Measurements from ENCODE around the gene PCNX2. TPM values are rescaled to one million over a fixed set of nuclear protein-coding genes. Genes with fewer than 3 reads are reported as not detected.

The PCNX2 gene
- total and polyA plus RNA-seq, 7 donors, result 1.8 to 13.8 (median 5.1) TPM

DNA sequence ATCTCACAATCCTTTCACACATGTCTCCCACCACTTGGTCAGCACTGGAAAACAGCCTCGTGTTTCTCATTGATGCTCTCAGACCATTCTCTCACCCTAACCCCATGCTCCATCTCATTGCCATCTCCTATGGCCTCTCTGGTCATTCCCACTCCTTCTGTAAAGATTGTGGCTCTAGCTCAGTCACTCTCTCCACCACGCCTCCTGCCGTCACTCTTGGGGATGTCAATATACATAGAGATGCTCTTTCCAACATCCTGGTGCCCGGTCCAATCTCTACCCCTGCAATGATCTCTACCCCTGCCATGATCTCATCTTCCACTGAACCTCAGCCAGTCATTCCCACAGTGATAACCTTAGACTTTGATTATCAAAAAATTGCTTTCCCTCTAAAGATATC, 255.0 kb downstream of the PCNX2 start:
- Histone ChIP-seq H3K27ac (no peak overlapping the region), H3K4me3 (no peak overlapping the region), H3K4me1 (no peaks in the 10 kb centered on the region), H3K36me3 (no peaks in the 10 kb centered on the region), H3K9me3 (no peaks in the 10 kb centered on the region), H3K27me3 (no peaks in the 10 kb centered on the region)
- TF ChIP-seq EP300 (IDR thresholded peaks at IDR 0.05) (no peak), POLR2A (IDR thresholded peaks at IDR 0.05) (no peak), POLR2AphosphoS5 (IDR thresholded peaks at IDR 0.05) (no peak), CTCF (IDR thresholded peaks at IDR 0.05) (no peak)
- no peak for DNase-seq
- WGBS, 2 donors, result 96 to 98% methylated on average over 4 of the region's 4 CpGs
- intact Hi-C loops (cut with DNase I), result no loop called here

DNA sequence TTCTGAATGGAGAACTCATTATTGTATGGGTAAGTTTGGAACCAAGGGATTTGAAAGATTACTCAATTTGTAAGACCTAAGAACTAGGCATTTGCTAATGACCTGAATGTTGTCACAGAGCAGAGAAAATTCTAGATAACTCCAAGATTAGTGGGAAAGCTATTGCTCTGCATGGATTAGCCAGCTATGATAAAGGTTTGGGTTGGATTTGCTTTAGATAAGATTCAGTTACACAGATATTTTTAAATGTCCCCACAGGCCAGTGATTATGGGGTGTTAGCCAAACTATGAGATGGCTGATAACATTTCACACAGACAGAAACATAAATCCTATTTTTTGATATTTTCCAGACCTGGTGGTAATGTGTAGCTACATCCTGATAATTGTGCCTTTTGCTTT, 256.9 kb downstream of the PCNX2 start:
- no peaks in the 10 kb centered on the region for H3K27me3 ChIP-seq
- H3K4me1 ChIP-seq, result no peaks in the 10 kb centered on the region
- TF ChIP-seq EP300 (IDR thresholded peaks at IDR 0.05), result no peak
- TF ChIP-seq POLR2A (IDR thresholded peaks at IDR 0.05), result no peak
- H3K27ac ChIP-seq, result no peak overlapping the region
- DNase-seq, result no peak
- no peak overlapping the region for H3K4me3 ChIP-seq
- H3K36me3 ChIP-seq, result no peaks in the 10 kb centered on the region
- no peaks in the 10 kb centered on the region for H3K9me3 ChIP-seq
- intact Hi-C loops (cut with DNase I), result no loop called here

DNA sequence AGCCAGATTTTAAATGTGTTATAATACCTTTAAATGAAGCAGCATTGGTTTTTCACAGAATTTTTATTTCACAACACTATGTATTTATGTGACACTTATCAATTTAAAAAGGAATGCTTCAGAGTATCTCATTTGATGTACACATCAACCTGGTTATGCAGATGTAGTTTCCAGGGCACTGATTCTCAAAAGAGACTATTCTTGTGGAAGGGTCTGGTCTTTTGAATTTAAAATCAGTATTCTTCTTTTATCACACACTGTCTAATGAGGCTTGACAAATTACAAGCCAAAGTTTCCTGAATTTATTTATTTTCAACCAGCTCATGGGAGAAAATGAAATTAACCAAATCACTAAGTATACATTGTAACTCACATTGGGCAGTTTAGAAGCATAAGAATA, 257.7 kb downstream of the PCNX2 start:
- Histone ChIP-seq H3K4me1 (no peaks in the 10 kb centered on the region), H3K9me3 (no peaks in the 10 kb centered on the region), H3K36me3 (no peaks in the 10 kb centered on the region), H3K27me3 (no peaks in the 10 kb centered on the region), H3K27ac (no peak overlapping the region), H3K4me3 (no peak overlapping the region)
- DNase-seq, result no peak
- intact Hi-C loops (cut with DNase I), result no loop called here
- no peak for TF ChIP-seq EP300 (IDR thresholded peaks at IDR 0.05)
- TF ChIP-seq CTCF (IDR thresholded peaks at IDR 0.05), result no peak
- TF ChIP-seq POLR2A (IDR thresholded peaks at IDR 0.05), result no peak
- no peak for TF ChIP-seq POLR2AphosphoS5 (IDR thresholded peaks at IDR 0.05)

DNA sequence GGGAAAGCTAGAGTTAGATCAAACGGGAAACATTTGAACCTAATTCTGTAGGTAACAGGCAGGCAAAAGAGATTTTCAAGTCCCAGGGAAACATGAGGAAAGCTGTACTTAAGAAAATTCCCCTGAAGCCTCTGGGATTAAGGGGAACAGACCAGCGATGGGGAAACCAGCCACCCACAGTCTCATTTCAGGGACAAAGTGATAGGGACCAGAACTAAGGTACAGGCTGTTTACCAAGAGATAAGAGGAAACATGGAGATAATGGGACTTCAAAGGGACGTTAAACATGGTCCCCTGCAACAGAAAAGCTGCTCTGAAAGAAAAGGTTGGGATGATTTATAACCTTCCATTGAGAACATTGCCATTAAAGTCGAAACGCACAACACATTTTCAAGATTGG, 260.7 kb downstream of the PCNX2 start:
- Histone ChIP-seq H3K36me3 (no peaks in the 10 kb centered on the region), H3K27me3 (no peaks in the 10 kb centered on the region), H3K27ac (no peak overlapping the region), H3K4me1 (no peaks in the 10 kb centered on the region), H3K4me3 (no peak overlapping the region), H3K9me3 (no peaks in the 10 kb centered on the region)
- intact Hi-C loops (cut with DNase I), result no loop called here
- no peak for TF ChIP-seq POLR2AphosphoS5 (IDR thresholded peaks at IDR 0.05)
- no peak for TF ChIP-seq EP300 (IDR thresholded peaks at IDR 0.05)
- TF ChIP-seq CTCF (IDR thresholded peaks at IDR 0.05), result no peak
- no peak for TF ChIP-seq POLR2A (IDR thresholded peaks at IDR 0.05)
- no peak for DNase-seq
- 95% methylated on average over 5 of the region's 5 CpGs for whole genome bisulfite sequencing, 2 donors

GRCh38 chr1:233033361-233033760, 262.2 kb downstream of the PCNX2 start:
- H3K36me3 ChIP-seq, result no peaks in the 10 kb centered on the region
- no peak overlapping the region for H3K27ac ChIP-seq
- H3K27me3 ChIP-seq, result no peaks in the 10 kb centered on the region
- intact Hi-C loops (cut with DNase I), result no loop called here
- H3K9me3 ChIP-seq, result no peaks in the 10 kb centered on the region
- no peaks in the 10 kb centered on the region for H3K4me1 ChIP-seq
- TF ChIP-seq EP300 (IDR thresholded peaks at IDR 0.05), result no peak
- peak in 2 of 4 donors; percentile 10 to 38 for TF ChIP-seq POLR2AphosphoS5 (IDR thresholded peaks at IDR 0.05)
- no peak for TF ChIP-seq POLR2A (IDR thresholded peaks at IDR 0.05)
- DNase-seq, result no peak
- 77 to 82% methylated on average over 3 of the region's 3 CpGs for WGBS, 2 donors
- H3K4me3 ChIP-seq, result no peak overlapping the region

- no peaks in the 10 kb centered on the region for H3K36me3 ChIP-seq
- intact Hi-C loops (cut with DNase I), result no loop called here
- H3K4me3 ChIP-seq, result no peak overlapping the region
- H3K4me1 ChIP-seq, result no peaks in the 10 kb centered on the region
- no peak for TF ChIP-seq EP300 (IDR thresholded peaks at IDR 0.05)
- TF ChIP-seq POLR2AphosphoS5 (IDR thresholded peaks at IDR 0.05), result no peak
- no peak for TF ChIP-seq POLR2A (IDR thresholded peaks at IDR 0.05)
- no peak for TF ChIP-seq CTCF (IDR thresholded peaks at IDR 0.05)
- no peak for DNase-seq
- WGBS, 2 donors, result 43 to 71% methylated on average over 4 of the region's 4 CpGs
- no peak overlapping the region for H3K27ac ChIP-seq
- no peaks in the 10 kb centered on the region for H3K9me3 ChIP-seq
- no peaks in the 10 kb centered on the region for H3K27me3 ChIP-seq
These were observed 262.6 kb downstream of the PCNX2 start for GRCh38 chr1:233032916-233033315.

All from sigmoid colon (tissue), 7 donors.